Duodenal mucosa (tissue), 2 donors: ENCODE results near the gene NKAPD1.
"Not testable (repeated sequence)": the region's sequence is repeated elsewhere in the genome, so short reads cannot be mapped to it uniquely, and the experiment has no call there.

ENCODE experiments used
- H3K27ac ChIP-seq: one replicate; pipeline ENCODE4 v1.7.0; 2013; ENCODE audit warnings: low read depth, low read length
- H3K27me3 ChIP-seq, 2 donors: one replicate each; pipeline ENCODE4 v1.7.0; 2013; ENCODE audit warnings: low read length in 2 of 2, control low read depth in 1 of 2; ENCODE audit not compliant: insufficient read depth in 2 of 2, control insufficient read depth in 1 of 2
- H3K36me3 ChIP-seq, 2 donors: one replicate each; pipeline ENCODE4 v1.7.0; 2013; ENCODE audit warnings: low read length in 2 of 2, control low read depth in 1 of 2; ENCODE audit not compliant: insufficient read depth in 2 of 2, control insufficient read depth in 1 of 2
- H3K4me1 ChIP-seq, 2 donors: one replicate each; pipeline ENCODE4 v1.7.0; 2013; ENCODE audit warnings: low read length in 2 of 2, control low read depth in 1 of 2; ENCODE audit not compliant: insufficient read depth in 2 of 2, control insufficient read depth in 1 of 2
- H3K4me3 ChIP-seq, 2 donors: one replicate each; pipeline ENCODE4 v1.7.0; 2013; ENCODE audit warnings: low read length in 2 of 2, low read depth in 1 of 2
- H3K9ac ChIP-seq, 2 donors: one replicate each; pipeline ENCODE4 v1.7.0; 2013; ENCODE audit warnings: low read length in 2 of 2, low read depth in 1 of 2
- H3K9me3 ChIP-seq, 2 donors: one replicate each; pipeline ENCODE4 v1.7.0; 2013; ENCODE audit warnings: low read length in 2 of 2, control low read depth in 1 of 2; ENCODE audit not compliant: control insufficient read depth in 1 of 2

NKAPD1 gene

DNA sequence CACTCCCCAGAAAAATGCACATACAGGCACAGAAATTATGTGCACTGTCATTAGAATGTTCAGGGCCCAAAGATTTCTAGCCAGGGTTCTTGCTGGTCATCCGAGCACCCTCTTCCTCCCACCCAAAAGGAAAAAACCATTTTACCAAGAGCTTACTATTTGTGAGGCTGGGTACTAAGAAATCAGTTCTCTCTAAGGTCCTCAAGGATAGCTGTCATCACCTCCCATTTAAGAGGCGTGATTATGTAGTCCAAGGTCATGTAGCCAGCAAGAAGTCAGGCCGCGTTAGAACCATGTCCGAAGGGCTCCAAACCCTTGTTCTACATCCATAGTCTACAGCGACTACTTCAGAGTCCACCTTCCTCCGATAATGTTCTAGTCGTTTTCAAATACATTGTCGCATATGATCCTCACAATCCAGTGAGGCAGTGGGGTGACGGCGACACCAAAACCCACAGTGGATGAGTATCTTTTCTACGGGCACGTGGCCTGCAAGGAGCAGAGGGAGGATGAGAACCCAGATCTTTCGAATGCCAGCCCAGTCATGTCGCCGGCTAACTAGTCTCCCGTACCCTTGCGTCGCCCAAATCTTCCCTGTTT is 11.8 kb downstream of the NKAPD1 start:
- H3K9me3 ChIP-seq: no peaks in the 10 kb centered on the region
- H3K4me3 ChIP-seq: peak overlapping the region; percentile 92 to 100
- H3K9ac ChIP-seq: peak overlapping the region; percentile 92 to 97
- peaks cover 28 to 33% of the 10 kb centered on the region in 2 donors for H3K4me1 ChIP-seq
- H3K27me3 ChIP-seq: no peaks in the 10 kb centered on the region
- H3K27ac ChIP-seq: no peak overlapping the region
- peaks cover 22 to 58% of the 10 kb centered on the region in 2 donors for H3K36me3 ChIP-seq

DNA sequence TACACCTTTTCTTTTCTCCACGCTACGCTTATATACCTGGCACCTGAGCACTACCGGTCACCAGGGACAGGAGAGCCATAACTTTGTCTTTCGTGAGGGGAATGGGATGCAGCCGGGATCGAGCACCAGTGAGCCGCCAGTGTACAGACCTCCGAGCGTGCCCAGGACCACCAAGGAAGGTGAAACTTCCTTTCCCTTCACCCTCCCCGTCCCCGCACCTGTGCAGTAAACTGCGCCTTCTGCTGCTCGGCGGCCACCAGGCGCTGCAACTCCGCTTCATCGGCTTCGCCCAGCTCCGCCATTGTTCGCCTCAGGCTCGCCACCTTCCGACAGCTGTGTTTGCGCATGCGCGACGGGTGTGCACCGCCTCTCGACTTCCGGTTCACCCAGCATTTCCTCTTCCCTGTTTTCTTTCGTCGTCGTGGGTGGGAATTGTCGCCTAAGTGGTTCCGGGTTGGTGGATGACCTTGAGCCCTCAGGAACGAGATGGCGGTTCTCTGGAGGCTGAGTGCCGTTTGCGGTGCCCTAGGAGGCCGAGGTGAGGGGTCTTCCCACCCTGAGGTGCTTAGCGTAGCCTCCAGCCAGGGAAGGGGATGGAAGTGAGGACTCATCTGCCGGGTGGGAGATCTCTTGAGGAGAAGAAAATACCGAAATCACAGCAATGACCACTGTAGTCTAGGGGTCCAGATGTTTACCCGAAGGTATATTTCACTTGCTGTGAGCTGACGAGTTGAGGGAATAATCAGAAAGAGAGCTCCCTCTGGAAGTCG is 12.5 kb downstream of the NKAPD1 start, which contains the start of the genes SDHD and TIMM8B:
Gene SDHD (plus strand): TSS at position 452 of the 770 bp plus-strand sequence. CDS start 35 bp downstream, at position 487.
Gene TIMM8B (minus strand): TSS at position 335 of the 770 bp plus-strand sequence. CDS start 33 bp downstream, at position 302.
- H3K4me3 ChIP-seq: peak within 1 kb of the TSS; percentile 92 to 100

DNA sequence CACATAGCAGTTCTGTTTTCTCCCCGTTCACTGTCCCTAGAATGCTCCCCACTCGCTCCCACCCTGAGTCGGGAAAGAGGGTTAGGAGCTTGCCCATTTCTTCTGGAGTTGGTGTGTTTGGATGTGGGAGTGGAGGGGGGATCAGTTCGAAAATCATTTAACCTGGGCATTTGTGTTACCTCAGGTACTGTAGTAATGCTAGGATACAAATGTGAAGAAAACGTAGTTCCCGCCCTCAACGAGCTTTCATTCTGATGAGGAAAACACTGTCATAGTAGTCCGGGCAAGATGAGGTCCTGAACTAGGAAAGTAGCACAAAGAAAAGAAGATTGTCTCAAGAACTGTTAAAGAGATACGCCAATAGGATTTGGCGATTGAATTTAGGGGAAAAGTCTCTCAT is 13.1 kb downstream of the NKAPD1 start:
- Histone ChIP-seq H3K27me3 (no peaks in the 10 kb centered on the region), H3K4me1 (peaks cover 28 to 33% of the 10 kb centered on the region in 2 donors), H3K36me3 (peaks cover 22 to 64% of the 10 kb centered on the region in 2 donors)

More for the DNA sequence above, 12.5 kb downstream of the NKAPD1 start, which contains the start of the genes SDHD and TIMM8B:
- Histone ChIP-seq H3K36me3 (peaks cover 24 to 64% of the 10 kb centered on the region in 2 donors), H3K9me3 (no peaks in the 10 kb centered on the region), H3K27me3 (no peaks in the 10 kb centered on the region), H3K4me1 (peaks cover 28 to 33% of the 10 kb centered on the region in 2 donors), H3K9ac (peak within 1 kb of the TSS; percentile 92 to 97), H3K27ac (peak within 1 kb of the TSS; percentile 28)

DNA sequence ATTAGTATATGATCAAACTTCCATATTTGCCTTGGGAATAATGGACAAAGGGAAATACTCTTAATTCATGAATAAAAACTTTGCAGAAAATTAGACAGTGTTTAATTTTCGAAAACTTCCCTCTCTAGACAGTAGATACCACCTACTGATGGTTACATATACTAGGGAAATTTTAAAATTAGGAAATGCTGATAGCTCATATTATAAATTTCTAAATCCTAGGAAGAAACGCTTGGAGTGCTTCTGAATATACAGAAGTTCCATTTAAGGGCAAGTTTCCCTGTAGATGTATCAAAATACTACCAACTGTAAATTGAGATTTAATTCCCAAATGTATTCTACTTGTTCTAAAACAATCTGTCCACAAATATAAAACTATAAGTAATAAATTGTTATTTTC is 21.2 kb downstream of the NKAPD1 start:
- H3K27me3 ChIP-seq, H3K4me3 ChIP-seq, H3K4me1 ChIP-seq, H3K9me3 ChIP-seq, H3K27ac ChIP-seq, H3K9ac ChIP-seq: not testable (repeated sequence)
- H3K36me3 ChIP-seq: peaks cover 9 to 66% of the 10 kb centered on the region in 2 donors

More for the DNA sequence above, 13.1 kb downstream of the NKAPD1 start:
- Histone ChIP-seq H3K4me3 (peak overlapping the region; percentile 92 to 100), H3K9ac (peak overlapping the region; percentile 92 to 97), H3K9me3 (no peaks in the 10 kb centered on the region), H3K27ac (no peak overlapping the region)

DNA sequence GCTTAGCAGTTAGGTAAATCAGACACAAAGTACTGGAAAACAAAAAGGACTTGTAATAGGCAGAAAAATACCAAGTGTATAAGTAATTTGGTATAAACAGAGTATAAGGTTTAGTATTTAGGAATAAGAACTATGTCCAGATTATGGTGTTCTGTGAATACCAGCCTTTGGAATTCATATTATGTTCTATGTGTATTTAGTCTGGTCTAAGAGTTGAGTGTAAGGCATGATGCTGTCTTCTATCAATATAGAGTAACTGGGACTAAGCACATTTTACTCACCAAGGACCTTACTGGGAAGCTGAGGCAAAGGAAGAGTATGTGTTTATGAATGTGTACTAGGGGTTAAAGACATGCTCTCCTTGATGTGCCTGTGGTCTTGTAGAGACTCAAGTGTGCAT is 22.1 kb downstream of the NKAPD1 start:
- Histone ChIP-seq H3K4me1 (no peaks in the 10 kb centered on the region), H3K27me3 (no peaks in the 10 kb centered on the region)

DNA sequence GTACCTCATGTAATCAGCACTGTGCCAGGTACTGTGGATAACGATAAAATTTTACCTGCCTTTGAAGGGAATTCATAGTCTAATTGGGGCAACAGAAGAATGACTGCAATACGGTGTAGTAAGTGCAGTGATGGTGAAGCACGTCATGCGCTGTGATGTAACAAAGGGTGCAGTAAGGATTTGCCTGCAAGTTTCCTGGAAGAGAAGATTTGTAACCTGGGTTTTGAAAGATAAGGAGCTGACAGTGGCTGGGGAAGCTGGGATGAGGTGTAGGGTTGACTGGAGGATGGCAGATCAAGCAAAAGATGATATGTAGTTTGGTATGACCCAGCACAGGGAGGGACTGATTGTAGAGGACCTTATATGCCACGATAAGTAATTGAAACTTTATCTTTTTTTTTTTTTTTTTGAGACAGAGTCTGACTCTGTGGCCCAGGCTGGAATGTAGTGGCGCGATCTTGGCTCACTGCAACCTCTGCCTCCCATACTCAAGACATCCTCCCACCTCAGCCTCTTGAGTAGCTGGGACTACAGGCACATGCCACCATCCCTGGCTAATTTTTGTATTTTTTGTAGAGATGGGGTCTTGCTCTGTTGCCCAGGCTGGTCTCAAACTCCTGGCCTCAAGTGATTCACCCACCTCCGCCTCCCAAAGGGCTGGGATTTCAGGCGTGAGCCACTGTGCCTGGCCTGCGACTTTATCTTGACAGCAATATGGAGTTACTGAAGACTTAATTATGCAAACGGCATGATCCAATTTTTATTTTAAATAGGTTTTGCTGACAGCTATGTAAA is 23.8 kb downstream of the NKAPD1 start:
- Histone ChIP-seq H3K27ac (no peak overlapping the region), H3K4me1 (no peaks in the 10 kb centered on the region), H3K36me3 (peaks cover 4 to 42% of the 10 kb centered on the region in 2 donors), H3K27me3 (no peaks in the 10 kb centered on the region), H3K9ac (no peak overlapping the region), H3K9me3 (no peaks in the 10 kb centered on the region), H3K4me3 (no peak overlapping the region)

More for the DNA sequence above, 22.1 kb downstream of the NKAPD1 start:
- Histone ChIP-seq H3K27ac (no peak overlapping the region), H3K9me3 (no peaks in the 10 kb centered on the region), H3K4me3 (no peak overlapping the region), H3K36me3 (peaks cover 5 to 58% of the 10 kb centered on the region in 2 donors), H3K9ac (no peak overlapping the region)

DNA sequence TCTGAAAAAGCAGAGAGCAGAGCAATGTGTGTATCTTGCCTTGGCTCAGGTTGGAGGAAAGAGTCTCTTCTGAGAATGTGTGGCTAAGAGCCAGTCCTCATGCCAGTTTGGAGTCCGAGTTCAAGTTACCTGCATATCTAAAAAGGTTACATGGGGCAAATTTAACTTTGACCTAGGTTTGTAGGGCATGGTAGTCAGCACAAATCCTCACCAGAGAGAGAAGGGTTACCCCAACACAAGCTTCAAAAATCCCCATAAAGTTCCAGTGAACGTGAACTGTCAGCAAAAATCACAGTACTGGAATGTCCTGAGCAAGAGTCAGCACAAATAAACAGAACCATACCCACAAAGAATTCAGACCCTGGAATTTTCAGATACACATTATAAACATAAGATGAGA is 26.4 kb downstream of the NKAPD1 start:
- Histone ChIP-seq H3K36me3 (peaks cover 4 to 24% of the 10 kb centered on the region in 2 donors), H3K27ac (no peak overlapping the region), H3K9ac (no peak overlapping the region), H3K27me3 (no peaks in the 10 kb centered on the region), H3K4me3 (no peak overlapping the region), H3K9me3 (no peaks in the 10 kb centered on the region), H3K4me1 (no peaks in the 10 kb centered on the region)

DNA sequence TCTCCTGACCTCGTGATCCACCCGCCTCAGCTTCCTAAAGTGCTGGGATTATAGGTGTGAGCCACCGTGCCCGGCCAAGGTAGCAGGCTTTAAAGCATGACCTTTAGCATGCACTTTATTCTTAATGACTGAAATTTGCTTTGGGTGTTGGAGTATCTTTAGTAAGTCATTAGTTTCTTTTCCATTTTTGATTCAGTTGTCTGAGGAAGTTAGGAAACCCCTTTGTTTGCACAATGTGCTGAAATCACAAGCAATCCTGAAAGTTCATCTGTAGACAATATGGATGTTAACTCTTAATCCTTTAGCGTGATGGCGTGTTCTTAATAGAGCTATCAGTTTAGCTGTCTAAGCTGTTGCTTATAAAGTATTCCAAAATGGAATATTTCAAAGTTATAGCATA is 29.3 kb downstream of the NKAPD1 start:
- Histone ChIP-seq H3K27me3 (no peaks in the 10 kb centered on the region), H3K27ac (no peak overlapping the region), H3K4me3 (no peak overlapping the region), H3K4me1 (no peaks in the 10 kb centered on the region), H3K36me3 (no peaks in the 10 kb centered on the region), H3K9me3 (no peaks in the 10 kb centered on the region), H3K9ac (no peak overlapping the region)

DNA sequence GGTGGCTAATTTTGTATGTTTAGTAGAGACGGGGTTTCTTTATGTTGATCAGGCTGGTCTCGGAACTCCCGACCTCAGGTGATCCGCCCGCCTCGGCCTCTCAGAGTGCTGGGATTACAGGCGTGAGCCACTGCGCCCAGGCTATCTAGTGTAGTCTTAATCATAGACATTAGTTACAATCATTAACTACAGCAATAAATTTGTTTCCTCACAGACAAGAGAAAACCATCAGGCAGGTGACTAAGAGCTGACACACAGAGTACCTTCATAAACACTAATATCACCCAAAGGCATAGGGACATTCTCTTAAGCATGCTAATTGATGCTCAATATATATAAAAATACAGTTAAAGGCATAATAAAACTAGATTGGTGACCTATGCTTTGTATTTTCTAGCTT is 32.0 kb downstream of the NKAPD1 start:
- Histone ChIP-seq H3K4me1 (no peaks in the 10 kb centered on the region), H3K36me3 (no peaks in the 10 kb centered on the region), H3K4me3 (no peak overlapping the region), H3K9me3 (no peaks in the 10 kb centered on the region), H3K27ac (no peak overlapping the region), H3K9ac (no peak overlapping the region), H3K27me3 (no peaks in the 10 kb centered on the region)
